Endothelial cell of umbilical vein (primary cell): Measurements from ENCODE around the gene EDN2.

Experiments used
- CTCF ChIP-seq, 2 donors: IDR thresholded peaks; 1 replicate in 1 of 2; 2 replicates in 1 of 2; pipeline ENCODE4 v1.5.1; 2011; ENCODE audit warnings: low read length in 2 of 2, mild to moderate bottlenecking in 2 of 2, moderate library complexity in 2 of 2, control low read depth in 1 of 2, inconsistent platforms in 1 of 2, low read depth in 1 of 2; ENCODE audit not compliant: insufficient read depth in 1 of 2; ENCODE audit errors: extremely low read depth in 1 of 2
- EZH2 ChIP-seq: IDR thresholded peaks from 2 replicates; pipeline ENCODE4 v1.6.1; 2012; ENCODE audit warnings: borderline replicate concordance, low read depth, mild to moderate bottlenecking, moderate library complexity, low read length, inconsistent platforms; ENCODE audit not compliant: severe bottlenecking
- FOS ChIP-seq: IDR thresholded peaks from 2 replicates; pipeline ENCODE4 v1.6.1; 2011; ENCODE audit warnings: mild to moderate bottlenecking, low read length, moderate library complexity, borderline replicate concordance; ENCODE audit not compliant: insufficient read depth
- POLR2A ChIP-seq: IDR thresholded peaks from 2 replicates; pipeline ENCODE4 v1.6.1; 2012; ENCODE audit warnings: low read depth, mild to moderate bottlenecking, control low read depth, low read length
- POLR2AphosphoS5 ChIP-seq: IDR thresholded peaks from 2 replicates; pipeline ENCODE4 v1.6.1; 2012; ENCODE audit warnings: low read depth, mild to moderate bottlenecking, control low read depth, low read length, moderate library complexity; ENCODE audit not compliant: insufficient read depth

GRCh38 chr1:41483960-41484401, 502 bp downstream of the EDN2 start:
- TF ChIP-seq POLR2AphosphoS5 (no peak), POLR2A (no peak), CTCF (IDR thresholded peaks at IDR 0.05; ENCODE audit: extremely low read depth in 1 of 2, insufficient read depth in 1 of 2, low read depth in 1 of 2, low read length in 2 of 2) (no peak), EZH2 (no peak), FOS (no peak)
